DND-41 (cell line): ENCODE data around the gene RPL15.
"Not testable (repeated sequence)": the region's sequence is repeated elsewhere in the genome, so short reads cannot be mapped to it uniquely, and the experiment has no call there.

Source experiments
- ATAC-seq: fragments of 200-7000 bp; cut with Tn5 transposase; 3 replicates; pipeline ENCODE4 v1.9.1; 2021; ENCODE audit warnings: low read depth; ENCODE audit not compliant: insufficient read depth
- DNase-seq: peaks from one replicate; pipeline ENCODE4 v3.0.0-alpha.2; 2020
- H2AFZ ChIP-seq: 2 replicates; pipeline ENCODE4 v1.6.0; 2012; ENCODE audit warnings: low read depth, low read length
- H3K27ac ChIP-seq: 2 replicates; pipeline ENCODE4 v1.5.1; 2012; ENCODE audit warnings: low read length, inconsistent platforms
- H3K27me3 ChIP-seq: fragments of 200-600 bp; sonication (generic); 2 replicates; pipeline ENCODE4 v1.6.0; 2012; ENCODE audit warnings: low read length, mild to moderate bottlenecking, inconsistent platforms; ENCODE audit not compliant: insufficient read depth, poor library complexity
- H3K36me3 ChIP-seq: 2 replicates; pipeline ENCODE4 v1.5.1; 2012; ENCODE audit warnings: low read length, inconsistent platforms; ENCODE audit not compliant: insufficient read depth
- H3K4me1 ChIP-seq: 2 replicates; pipeline ENCODE4 v1.5.1; 2012; ENCODE audit warnings: mild to moderate bottlenecking, low read length; ENCODE audit not compliant: insufficient read depth
- H3K4me2 ChIP-seq: 2 replicates; pipeline ENCODE4 v1.6.0; 2012; ENCODE audit warnings: mild to moderate bottlenecking, moderate library complexity, low read length, inconsistent platforms; ENCODE audit not compliant: insufficient read depth
- H3K4me3 ChIP-seq, 2 experiments: fragments of 200-600 bp in 1 of 2; shearing (Covaris generic) in 1 of 2; 2 replicates each; pipeline ENCODE4 v1.5.1; 2012 to 2016; ENCODE audit warnings: inconsistent platforms in 2 of 2, low read length in 2 of 2, mild to moderate bottlenecking in 2 of 2, low read depth in 1 of 2, moderate library complexity in 1 of 2
- H3K79me2 ChIP-seq: 2 replicates; pipeline ENCODE4 v1.6.0; 2012; ENCODE audit warnings: low read length, inconsistent platforms; ENCODE audit not compliant: insufficient read depth
- H3K9ac ChIP-seq: 2 replicates; pipeline ENCODE4 v1.6.0; 2012; ENCODE audit warnings: low read depth, mild to moderate bottlenecking, inconsistent platforms, low read length, moderate library complexity
- H3K9me3 ChIP-seq: 2 replicates; pipeline ENCODE4 v1.5.1; 2012; ENCODE audit warnings: low read length, moderate library complexity, mild to moderate bottlenecking, inconsistent platforms; ENCODE audit not compliant: insufficient read depth, severe bottlenecking
- H4K20me1 ChIP-seq: 2 replicates; pipeline ENCODE4 v1.6.0; 2012; ENCODE audit warnings: low read length; ENCODE audit not compliant: insufficient read depth
- EZH2 ChIP-seq: IDR thresholded peaks from 3 replicates; pipeline ENCODE4 v1.6.1; 2012; ENCODE audit warnings: borderline replicate concordance, low read depth, mild to moderate bottlenecking, moderate library complexity, low read length, inconsistent platforms; ENCODE audit not compliant: severe bottlenecking
- TF ChIP-seq, protein P1 (sequence below): IDR thresholded peaks from 2 replicates; pipeline ENCODE4 v1.5.1; 2012; ENCODE audit warnings: borderline replicate concordance, low read length, moderate library complexity, mild to moderate bottlenecking; ENCODE audit not compliant: poor library complexity, severe bottlenecking; ENCODE audit errors: extremely low read depth

RPL15 gene

DNA sequence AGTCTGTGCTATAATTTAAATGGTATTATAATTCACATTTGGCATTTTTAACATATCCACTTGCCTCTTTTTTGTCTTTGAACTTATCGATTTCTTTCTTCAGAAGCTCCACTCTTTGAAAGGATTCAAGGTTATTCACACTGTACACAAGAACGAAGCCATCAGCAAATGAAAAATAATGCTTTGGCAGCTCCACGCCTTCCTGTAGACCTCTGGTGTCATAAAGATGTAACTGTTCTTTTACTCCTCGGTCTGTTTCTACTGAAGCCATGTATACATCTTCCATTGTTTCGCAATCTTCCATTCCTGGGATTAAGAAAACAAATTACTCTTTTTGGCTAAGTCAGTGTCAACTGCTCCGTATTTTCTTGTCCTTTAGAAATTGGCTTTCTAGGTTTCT, 16.2 kb upstream of the RPL15 start:
- Histone ChIP-seq H3K4me3 (no peak overlapping the region), H3K4me2 (no peak overlapping the region), H3K4me1 (no peaks in the 10 kb centered on the region), H3K36me3 (peaks cover 27% of the 10 kb centered on the region; the same call in 1 of the 2 replicates), H2AFZ (no peak overlapping the region), H3K79me2 (no peaks in the 10 kb centered on the region), H3K9ac (no peak overlapping the region), H3K27ac (no peak overlapping the region), H4K20me1 (no peaks in the 10 kb centered on the region; the same call in 1 of the 2 replicates), H3K9me3 (no peaks in the 10 kb centered on the region), H3K27me3 (no peaks in the 10 kb centered on the region)
- no peak for DNase-seq
- TF ChIP-seq, protein P1, sequence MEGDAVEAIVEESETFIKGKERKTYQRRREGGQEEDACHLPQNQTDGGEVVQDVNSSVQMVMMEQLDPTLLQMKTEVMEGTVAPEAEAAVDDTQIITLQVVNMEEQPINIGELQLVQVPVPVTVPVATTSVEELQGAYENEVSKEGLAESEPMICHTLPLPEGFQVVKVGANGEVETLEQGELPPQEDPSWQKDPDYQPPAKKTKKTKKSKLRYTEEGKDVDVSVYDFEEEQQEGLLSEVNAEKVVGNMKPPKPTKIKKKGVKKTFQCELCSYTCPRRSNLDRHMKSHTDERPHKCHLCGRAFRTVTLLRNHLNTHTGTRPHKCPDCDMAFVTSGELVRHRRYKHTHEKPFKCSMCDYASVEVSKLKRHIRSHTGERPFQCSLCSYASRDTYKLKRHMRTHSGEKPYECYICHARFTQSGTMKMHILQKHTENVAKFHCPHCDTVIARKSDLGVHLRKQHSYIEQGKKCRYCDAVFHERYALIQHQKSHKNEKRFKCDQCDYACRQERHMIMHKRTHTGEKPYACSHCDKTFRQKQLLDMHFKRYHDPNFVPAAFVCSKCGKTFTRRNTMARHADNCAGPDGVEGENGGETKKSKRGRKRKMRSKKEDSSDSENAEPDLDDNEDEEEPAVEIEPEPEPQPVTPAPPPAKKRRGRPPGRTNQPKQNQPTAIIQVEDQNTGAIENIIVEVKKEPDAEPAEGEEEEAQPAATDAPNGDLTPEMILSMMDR: no peak
- no peak for TF ChIP-seq EZH2
- ATAC-seq: no peak

DNA sequence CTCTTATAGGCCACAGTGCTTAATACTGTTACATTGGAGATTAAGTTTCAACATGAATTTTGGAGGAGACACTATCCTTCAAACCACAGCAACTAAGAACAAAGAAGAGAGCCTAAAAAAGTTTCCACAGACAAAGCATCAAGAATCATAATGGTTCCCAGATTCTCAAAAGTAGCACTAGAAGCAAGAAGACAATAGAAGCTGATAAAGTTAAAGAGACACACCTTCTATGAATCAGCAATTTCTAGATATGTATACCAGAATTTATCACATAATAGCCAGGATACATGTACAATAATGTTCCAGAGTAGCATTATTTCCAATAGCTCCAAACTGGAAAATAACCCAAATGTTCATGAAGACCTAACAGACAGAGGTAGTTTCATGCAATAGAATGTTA, 12.4 kb upstream of the RPL15 start:
- no peak for TF ChIP-seq EZH2
- TF ChIP-seq, protein P1: no peak
- H3K27me3 ChIP-seq: no peaks in the 10 kb centered on the region
- H3K9ac ChIP-seq: no peak overlapping the region
- H4K20me1 ChIP-seq: no peaks in the 10 kb centered on the region
- H3K27ac ChIP-seq: no peak overlapping the region
- H3K36me3 ChIP-seq: peaks cover 13% of the 10 kb centered on the region; the same call in 1 of the 2 replicates
- no peaks in the 10 kb centered on the region for H3K4me1 ChIP-seq
- DNase-seq: no peak
- H3K4me2 ChIP-seq: no peak overlapping the region
- no peaks in the 10 kb centered on the region for H3K9me3 ChIP-seq
- no peak overlapping the region for H2AFZ ChIP-seq
- H3K79me2 ChIP-seq: no peaks in the 10 kb centered on the region
- no peak overlapping the region for H3K4me3 ChIP-seq
- ATAC-seq: no peak

- ATAC-seq: no peak
- no peaks in the 10 kb centered on the region for H3K27me3 ChIP-seq
- no peaks in the 10 kb centered on the region for H3K79me2 ChIP-seq
- H3K36me3 ChIP-seq: peaks cover 6% of the 10 kb centered on the region; the same call in 1 of the 2 replicates
- H3K9ac ChIP-seq: no peak overlapping the region
- H3K4me2 ChIP-seq: no peak overlapping the region
- no peak overlapping the region for H3K27ac ChIP-seq
- no peak for DNase-seq
- TF ChIP-seq EZH2: no peak
- TF ChIP-seq, protein P1: no peak
- no peaks in the 10 kb centered on the region for H3K4me1 ChIP-seq
- H3K4me3 ChIP-seq: no peak overlapping the region
- no peak overlapping the region for H2AFZ ChIP-seq
- no peaks in the 10 kb centered on the region for H4K20me1 ChIP-seq
- no peaks in the 10 kb centered on the region for H3K9me3 ChIP-seq
Observed at GRCh38 chr3:23909341-23909740, 7.6 kb upstream of the RPL15 start.

DNA sequence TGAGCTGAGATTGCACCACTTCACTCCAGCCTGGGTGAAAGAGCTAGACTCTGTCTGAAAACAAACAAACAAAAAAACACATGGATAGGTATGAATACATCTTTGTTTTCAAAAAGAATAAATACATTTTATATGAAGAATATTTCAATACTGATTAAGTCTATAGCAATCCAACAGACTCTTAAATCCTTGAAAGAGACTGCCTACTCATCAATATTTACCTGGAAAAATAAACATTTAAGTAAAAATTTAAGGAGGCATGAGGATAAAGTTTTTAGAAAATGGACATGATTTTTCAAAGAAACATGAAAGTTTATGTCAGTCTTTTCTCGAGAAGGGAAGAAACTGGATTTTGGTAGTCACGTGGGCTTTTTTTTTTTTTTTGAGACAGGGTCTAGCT, 5.5 kb upstream of the RPL15 start:
- Histone ChIP-seq H3K9ac (no peak overlapping the region), H3K27ac (no peak overlapping the region), H3K9me3 (no peaks in the 10 kb centered on the region), H4K20me1 (no peaks in the 10 kb centered on the region), H3K79me2 (peaks cover 5% of the 10 kb centered on the region; the same call in 1 of the 2 replicates), H3K36me3 (peaks cover 6% of the 10 kb centered on the region; the same call in 1 of the 2 replicates), H3K4me3 (no peak overlapping the region), H2AFZ (no peak overlapping the region), H3K4me2 (no peak overlapping the region), H3K27me3 (no peaks in the 10 kb centered on the region), H3K4me1 (peaks cover 17% of the 10 kb centered on the region)
- TF ChIP-seq, protein P1: no peak
- TF ChIP-seq EZH2: no peak
- no peak for DNase-seq
- no peak for ATAC-seq

GRCh38 chr3:23912335-23912734, 4.6 kb upstream of the RPL15 start:
- not testable (repeated sequence) for H3K27ac ChIP-seq, H3K27me3 ChIP-seq, DNase-seq, H3K9ac ChIP-seq, H3K36me3 ChIP-seq, H3K9me3 ChIP-seq, H3K79me2 ChIP-seq, H2AFZ ChIP-seq, H4K20me1 ChIP-seq, ATAC-seq, H3K4me3 ChIP-seq, H3K4me2 ChIP-seq
- H3K4me1 ChIP-seq: peaks cover 18% of the 10 kb centered on the region
